ENCODE data around the gene MIF4GD.

Gene MIF4GD

DNA sequence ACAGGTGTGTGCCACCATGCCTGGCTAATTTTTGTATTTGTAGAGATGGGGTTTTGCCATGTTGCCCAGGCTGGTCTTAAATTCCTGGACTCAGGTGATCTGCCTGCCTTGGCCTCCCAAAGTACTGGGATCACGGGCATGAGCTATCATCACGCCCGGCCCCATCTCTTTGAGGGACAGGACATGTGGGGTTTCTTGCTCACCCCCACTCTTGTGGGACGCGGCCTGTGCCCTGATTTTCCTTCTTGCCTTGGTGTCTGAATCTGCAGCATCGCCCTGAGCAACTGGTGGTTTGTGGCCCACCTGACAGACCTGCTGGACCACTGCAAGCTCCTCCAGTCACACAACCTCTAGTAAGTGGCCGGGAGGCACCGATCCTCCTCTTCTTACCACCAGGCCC is 40.0 kb downstream of the MIF4GD start:
- no peak for FAIRE-seq

DNA sequence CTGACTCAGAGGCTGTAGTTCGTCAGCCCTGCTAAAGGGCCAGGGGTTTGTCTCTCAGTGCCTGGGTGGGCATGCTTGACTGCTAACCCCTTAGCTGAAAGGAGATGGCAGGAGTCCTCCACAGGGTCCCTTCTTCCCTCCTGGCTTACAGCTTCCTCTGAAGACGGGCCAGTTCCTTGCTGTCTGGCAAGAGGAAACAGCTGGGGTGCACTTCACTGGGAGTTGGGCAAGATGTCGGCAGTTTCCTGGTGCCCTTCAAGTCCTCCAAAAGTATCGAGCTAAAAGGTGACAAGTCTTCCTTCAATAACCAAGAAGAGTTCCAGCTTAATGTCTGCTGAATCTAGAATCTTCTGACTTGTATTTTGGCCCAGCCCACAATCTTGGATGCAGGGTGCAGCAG is 42.2 kb downstream of the MIF4GD start:
- FAIRE-seq: no peak

DNA sequence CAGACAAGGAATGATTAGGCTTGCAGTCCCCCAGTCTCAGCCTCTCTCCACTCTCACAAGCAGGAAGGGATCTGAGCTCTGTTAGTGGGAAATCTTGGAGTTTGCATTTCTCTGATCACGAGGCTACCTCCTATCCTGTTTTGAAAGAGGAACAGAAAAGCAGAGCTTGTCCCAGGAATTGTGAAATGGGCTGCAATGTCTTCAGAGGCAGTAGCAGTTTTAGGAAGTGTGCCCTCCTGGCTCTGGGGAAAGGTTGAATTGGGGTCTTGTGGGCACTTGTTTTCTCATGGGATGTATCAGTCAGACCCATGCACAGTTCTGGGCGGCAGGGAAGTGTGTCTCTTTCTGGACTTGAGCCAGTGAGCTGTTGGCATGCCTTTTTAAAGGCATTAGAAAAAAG is 42.7 kb downstream of the MIF4GD start:
- FAIRE-seq: no peak

DNA sequence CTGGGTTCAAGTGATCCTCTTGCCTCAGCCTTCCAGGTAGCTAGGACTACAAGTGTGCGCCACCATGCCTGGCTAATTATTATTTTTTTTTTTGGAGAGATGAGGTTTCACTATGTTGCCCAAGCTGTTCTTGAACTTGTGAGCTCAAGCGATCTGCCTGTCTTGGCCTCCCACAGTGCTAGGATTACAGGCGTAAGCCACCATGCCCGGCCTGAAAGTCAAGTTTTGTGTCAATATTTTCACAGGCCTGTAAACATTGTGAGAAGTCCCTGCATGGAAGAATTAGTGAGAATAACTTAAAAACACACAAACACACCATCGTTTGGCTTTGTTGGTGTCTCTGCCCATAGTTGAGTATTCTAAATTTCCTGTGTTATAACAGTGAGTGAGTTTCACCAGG is 43.3 kb downstream of the MIF4GD start:
- FAIRE-seq: no peak

DNA sequence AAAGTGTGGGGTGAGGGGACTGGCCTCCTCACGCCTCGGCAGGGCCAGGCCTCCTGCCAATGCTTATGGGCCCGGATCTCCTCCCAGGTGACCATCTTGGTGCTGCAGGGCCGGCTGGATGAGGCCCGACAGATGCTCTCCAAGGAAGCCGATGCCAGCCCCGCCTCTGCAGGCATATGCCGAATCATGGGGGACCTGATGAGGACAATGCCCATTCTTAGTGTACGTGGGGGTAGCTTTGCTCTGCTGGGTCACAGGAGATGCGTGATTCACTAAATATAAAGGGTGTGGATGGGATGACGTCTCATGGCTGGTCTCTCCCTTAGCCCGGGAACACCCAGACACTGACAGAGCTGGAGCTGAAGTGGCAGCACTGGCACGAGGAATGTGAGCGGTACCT is 46.0 kb downstream of the MIF4GD start:
- no peak for FAIRE-seq

DNA sequence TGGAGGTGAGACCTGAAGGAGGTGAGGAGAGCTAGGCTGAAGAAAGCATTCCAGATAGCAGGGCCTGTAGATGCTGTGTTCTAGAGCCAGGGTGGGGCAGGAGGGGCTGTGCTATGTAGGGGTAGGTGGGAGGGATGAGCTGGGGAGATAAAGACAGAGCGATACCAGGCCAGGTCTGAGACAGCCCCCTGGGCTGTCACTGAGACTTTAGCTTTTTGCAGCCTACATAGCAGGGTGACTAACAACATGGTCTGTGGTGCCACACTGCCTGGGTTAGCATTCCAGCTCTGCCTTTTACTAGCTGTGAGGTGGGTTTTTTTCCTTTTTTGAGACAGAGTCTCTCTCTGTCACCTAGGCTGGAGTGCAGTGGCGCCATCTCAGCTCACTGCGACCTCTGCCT is 51.2 kb downstream of the MIF4GD start:
- FAIRE-seq: no peak

DNA sequence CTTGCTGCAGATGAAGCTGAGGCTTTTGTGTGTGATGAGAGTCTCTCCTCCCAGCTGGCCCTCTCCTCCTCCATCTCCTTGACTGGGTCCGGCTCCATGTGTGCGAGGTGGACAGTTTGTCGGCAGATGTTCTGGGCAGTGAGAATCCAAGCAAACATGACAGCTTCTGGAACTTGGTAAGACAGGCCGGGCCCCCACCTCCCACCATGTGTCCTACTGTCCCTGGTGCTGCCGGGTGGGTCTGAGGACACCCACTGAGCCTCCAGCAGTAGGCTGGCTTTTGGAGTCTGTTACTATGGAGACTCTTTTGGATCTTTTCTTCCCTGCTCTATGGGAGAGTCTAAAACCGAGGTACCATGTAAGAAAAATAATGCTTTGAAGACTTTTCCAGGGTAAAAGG is 52.9 kb downstream of the MIF4GD start:
- FAIRE-seq: no peak

All from endometrium (tissue), 2 donors.